CD4-positive, alpha-beta T cell treated with Interleukin-6 at 100 ng/mL for 8 hours (primary cell): Measurements from ENCODE around the gene FARS2.

Experiments used
- DNase-seq: peaks from one replicate; pipeline ENCODE4 v3.0.0-alpha.2; 2020; ENCODE audit warnings: mixed read lengths, low spot score

FARS2 gene

DNA sequence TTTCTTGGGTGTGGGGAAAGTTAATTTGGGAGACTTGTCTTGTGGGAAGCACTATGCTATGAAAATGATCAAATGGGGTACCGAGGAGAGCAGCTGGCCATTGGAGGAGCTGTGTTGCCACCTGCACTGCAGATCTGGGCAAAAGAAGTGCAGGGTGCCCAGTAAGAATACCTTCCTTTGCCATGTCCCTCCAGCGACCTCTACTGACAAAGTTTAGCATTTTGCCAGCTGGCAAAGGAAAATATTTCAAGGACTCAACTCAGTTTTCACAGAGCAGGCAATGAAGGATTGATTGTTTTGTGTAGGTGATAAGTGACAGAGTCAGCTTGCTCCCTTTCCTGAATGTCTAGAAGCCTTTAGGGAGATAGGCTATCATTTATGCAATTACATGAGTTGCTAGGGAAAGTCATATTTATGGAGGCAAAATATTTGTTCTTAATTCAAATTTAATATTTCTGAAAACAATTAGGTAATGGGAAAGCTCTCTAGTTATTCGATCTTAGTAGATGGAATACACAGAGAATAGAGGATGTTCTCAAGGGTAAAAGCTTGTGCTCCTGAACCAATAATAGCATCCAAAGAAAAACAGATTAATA lies 118.4 kb downstream of the FARS2 start:
- no peak for DNase-seq

DNA sequence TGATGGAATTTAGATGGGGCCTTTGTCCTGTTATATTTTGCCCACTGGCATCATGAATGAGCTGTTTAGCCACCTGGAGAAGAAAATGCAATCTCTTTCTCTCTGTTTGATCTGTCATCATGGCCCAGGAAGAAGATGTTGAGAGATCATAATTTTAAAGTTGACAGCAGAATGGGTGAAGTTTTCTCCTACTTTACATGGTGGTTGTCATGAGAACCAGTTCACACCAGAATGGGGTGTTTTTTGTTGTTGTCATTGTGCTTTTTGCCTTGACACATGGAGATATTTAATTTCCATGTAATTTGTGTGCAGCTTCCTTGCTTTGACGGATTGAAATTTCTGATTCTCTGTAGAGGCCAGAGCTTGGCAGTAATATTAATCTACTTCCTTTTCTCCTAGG lies 122.5 kb downstream of the FARS2 start:
- no peak for DNase-seq

DNA sequence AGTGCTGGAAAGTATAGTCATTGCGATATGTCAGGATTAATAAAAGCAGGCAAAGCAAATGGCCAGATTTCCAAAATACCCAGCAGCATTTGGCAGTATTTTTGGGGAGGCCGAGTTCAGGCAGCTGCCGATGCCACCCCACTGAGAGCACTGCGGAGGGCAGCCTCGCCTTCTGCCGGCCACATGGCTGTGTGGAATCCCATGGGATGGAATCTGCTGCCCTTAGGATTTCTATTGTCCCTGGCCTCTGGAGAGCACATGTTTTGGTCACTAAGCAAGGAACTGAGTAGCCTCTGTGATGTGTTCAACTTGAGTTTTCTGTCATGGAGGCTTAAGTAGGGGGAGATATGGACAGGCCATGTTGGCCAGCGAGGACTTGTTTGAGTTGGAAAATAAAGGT lies 123.0 kb downstream of the FARS2 start:
- no peak for DNase-seq

DNA sequence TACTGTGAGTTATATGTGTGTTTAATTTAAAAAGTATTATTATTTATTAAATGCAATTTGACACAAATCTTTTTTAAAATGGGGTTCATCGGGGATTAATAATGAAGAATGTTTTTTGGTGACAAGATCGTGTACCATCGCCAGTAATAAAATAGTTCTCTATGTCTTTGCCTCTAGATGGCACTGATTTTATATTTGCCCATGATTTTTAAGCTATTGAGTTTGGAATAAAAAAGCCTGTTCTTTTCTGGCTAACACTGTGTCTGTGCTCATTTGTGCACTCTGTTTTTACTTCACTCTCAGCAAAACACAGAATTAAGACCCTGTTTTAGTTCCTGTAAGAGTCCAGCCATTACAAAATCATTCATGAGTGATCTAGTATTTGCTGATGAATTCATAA lies 127.0 kb downstream of the FARS2 start:
- no peak for DNase-seq

DNA sequence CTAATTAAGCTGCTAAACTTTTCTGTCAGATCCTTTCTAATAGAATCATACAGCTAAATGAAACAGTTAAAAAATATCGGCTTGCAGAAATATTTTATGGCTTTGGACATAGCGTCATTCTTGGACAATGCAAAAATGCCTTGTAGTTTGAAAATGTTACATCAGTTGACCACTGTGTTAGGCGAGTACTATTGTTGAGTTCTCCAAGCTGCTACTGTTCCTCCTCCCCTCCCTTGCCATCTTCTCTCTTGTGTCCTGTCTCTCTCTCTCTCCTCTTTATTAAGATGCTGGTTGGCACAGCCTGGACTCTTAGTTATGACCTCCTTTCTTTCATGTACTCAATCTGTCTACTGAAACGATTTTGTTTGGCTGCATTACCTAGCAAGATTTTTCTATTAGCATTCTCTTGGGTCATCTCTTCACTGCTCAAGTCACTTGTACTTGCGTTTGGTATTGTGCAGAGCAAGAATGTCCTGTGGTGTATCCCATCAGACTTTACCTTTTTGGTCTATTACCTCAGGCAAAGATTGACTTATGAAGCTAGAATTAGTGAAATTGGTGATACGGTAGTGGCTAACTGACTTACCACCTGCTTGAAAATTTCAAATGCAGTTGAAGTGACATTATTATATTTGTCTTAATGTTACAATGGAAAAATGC lies 127.9 kb downstream of the FARS2 start:
- no peak for DNase-seq

DNA sequence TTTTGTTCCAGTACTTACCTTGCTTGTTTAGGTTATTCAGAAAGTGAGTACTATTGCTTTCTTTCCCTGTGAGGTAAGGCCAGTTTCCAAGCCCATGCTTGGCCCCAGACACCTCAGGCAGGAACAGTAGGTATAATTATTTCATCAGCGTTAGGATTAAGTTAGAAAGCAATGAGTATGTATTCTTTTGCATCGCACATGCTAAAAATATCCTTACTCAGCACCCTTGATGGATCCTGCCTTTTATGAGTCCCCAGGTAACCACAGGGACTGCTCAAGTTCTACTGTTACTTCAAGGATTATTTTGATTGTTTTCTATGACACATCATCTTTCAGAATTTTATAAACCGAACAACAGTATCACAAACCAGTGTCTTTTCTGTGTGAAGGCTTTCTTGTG lies 128.9 kb downstream of the FARS2 start:
- no peak for DNase-seq

DNA sequence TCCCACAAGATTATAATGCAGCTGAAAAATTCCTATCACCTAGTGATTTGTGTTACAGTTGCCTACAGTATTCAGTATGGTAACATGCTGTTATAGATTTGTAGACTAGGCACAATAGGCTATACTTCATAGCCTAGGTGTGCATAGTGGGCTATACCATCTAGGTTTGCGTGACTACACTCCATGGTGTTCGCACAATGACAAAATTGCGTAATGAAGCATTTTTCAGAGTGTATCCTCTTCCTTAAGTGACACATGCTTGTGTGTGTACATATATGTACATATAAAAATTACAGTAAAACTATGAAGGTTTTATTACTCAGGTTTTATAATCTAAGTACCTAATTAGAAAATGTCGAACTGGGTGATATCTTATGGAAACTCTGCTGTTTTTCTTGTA lies 133.0 kb downstream of the FARS2 start:
- DNase-seq, result no peak

DNA sequence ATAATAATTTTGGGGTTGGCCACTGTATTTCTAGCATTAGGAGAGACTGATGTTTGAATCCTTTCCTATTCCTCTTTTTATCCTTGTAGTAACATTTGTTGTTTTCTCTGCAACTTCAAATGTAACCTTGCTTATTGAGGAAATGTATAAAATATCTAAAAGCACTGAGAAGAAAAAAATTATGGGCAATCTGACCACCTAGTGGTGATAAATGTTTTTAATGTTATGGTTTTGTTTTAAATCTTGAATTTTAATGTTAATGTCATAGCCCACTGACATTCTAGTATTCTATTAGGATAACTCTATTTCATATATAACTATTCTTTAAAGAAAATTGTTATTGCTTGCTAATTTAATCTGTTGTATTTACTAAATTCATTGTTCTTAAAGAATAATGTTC lies 134.4 kb downstream of the FARS2 start:
- no peak for DNase-seq

DNA sequence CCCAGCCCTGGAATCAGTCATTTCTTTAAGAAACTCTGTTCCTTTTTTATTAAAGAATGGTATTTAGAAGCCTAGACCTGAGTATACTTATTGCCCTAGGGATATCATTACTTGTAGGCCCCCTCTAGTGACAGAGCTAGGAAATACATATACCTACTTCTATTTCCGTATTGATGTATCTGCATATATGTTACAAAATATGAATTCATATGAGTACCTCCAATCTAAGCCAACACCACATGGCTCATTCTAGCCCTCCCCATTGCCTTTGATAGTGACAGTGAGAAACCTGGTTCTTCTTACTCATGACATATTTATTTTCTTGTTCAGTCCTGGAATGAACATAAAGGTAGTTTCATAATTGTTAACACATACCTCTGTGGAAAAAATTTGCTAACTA lies 137.2 kb downstream of the FARS2 start:
- DNase-seq, result peak; percentile 6

DNA sequence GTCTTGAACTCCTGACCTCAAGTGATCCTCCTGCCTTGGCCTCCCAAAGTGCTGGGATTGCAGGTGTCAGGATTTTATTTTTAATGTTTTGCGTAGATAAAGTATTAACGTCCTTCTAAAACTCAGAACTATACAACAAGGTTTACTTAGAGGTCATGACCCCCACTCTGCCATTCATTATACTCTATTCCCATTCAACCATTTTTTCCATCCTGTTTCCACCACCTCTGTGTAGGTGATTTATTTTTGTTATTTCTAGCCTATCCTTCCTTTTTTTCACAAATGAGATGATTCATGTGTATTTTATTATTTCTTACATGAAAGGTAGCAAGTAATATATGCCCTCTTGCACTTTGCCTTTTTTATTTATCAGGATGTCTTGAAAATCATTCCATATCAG lies 138.1 kb downstream of the FARS2 start:
- DNase-seq, result no peak

DNA sequence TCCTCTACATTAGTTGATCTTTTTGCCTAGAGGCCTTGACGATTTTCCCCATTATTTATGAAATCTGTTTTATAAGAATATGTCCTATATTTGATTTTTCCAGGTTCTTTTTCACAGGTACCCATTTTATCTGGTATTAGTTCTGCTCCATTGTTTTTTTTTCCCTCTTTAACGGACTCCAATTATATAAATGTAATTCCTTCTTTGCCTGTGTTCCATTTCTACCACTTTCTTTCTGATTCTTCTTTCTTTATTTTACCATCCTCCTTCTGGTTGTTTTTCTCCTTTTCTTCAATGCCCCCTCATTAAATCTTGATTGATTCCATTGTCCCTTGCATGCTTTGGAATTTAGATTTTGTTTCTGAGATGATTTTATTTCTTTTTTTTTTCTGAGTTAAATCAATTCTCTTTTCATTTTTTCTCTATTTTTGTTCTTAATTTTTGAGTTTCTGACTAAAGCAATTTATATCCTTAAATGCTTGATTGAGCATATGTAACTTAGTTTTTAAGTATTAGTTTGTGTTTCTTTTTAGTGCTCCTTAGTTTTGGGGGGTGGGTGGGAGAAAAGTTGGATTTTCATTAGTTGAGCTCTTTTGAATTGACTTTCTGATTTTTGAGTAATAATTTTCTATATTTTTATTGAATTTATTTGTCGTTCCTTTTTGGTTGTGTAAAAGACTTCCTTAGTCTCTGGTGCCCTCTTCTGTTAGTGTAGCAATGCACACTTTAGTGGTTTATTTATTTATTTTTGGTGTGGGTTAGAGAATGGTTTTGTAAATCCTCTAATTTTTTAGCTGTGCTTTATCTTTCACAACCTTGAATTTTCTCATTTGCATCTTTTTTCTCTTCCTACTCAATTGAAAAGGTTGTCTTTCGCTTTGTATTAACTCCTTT lies 140.8 kb downstream of the FARS2 start:
- no peak for DNase-seq

DNA sequence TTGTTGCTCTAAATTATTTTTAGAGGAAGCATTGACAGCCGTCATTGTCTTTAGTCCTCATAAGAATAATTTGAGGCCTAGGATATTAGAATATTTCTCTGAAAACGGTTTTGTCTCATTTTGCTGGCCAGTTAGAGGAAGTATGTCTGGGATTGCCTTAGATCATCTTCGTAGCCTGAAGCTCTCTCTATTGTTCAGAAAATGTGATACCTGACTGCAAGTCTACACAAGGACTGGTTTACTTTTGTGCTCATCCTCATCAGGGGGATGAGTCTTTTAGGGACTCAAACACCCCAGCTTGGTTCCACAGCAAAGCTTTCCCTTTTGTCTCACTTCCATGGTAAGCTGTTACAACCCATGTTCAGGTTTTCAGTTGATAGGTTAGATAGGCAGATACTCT lies 141.8 kb downstream of the FARS2 start:
- DNase-seq, result no peak

DNA sequence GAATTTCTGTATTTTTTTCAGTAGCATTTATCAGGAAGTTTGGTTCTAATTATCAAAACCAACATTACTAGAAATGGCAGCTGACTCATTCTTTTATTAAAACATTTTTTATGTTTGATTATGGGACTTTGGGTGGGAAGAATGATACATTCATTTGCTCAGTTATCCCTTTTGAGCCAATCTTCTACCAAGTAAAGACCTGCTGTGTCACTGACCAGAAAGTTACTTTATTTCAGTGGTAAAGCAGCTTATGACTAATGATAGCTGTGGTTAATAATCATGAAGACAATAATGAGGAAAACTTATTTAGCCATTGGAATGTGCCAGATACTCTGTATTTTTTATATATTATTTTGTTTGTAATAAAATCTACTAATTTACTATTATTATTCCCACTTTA lies 142.3 kb downstream of the FARS2 start:
- no peak for DNase-seq

DNA sequence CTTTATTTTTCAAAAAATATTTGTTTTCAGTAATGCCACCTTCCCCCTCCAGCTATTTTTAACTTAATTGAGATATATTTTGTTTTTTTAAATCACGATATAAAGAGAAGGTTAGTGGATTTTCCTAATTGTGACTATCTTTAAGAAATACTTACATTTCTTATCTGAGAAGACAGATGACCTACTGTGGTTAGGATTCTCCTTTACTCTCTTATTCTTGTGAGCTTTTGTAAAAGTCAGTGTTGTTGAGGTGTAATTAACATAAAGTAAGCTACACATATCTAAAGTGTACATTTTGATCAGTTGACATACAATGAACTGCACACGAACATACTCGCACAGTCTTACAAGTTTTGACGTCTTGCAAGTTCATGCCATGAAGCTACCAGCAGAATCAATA lies 144.7 kb downstream of the FARS2 start:
- DNase-seq, result no peak

DNA sequence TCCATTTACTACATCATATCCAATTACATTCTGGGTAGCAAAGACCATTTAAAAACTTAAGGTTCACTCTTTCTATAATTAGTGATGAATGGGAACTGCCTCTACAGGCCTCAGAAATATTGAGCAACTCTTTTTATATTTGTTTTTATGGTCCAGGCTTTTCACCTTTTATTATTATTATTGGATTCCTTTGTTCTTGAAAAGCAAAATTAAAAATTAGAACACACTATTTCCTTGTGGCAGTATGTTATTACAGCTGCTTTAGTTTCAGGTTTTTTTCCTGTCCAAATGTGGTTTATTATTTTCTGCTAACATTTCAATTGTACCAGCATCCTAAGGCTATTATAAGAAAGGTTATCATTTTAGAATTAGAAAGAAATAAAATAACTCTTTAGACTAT lies 150.1 kb downstream of the FARS2 start:
- DNase-seq, result no peak

DNA sequence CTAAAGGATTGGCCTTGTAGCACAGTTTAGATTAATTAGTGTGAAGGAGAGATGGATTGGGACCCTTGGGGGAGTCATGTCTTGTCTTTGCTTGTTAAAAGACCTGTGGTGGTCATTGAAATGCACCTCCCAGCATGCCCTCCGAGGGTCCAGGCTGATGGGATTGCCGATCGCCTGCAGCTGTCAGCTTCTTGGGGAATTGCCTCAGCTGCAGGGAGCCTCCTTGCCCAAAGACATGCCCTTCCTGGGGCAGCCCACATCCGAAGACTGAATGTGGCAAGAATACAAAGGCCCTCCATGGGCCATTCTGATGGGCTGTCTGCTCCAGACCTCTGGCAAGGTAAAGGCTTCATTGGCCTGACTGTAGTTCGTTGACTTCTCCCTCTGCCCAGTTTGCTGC lies 150.7 kb downstream of the FARS2 start:
- no peak for DNase-seq

DNA sequence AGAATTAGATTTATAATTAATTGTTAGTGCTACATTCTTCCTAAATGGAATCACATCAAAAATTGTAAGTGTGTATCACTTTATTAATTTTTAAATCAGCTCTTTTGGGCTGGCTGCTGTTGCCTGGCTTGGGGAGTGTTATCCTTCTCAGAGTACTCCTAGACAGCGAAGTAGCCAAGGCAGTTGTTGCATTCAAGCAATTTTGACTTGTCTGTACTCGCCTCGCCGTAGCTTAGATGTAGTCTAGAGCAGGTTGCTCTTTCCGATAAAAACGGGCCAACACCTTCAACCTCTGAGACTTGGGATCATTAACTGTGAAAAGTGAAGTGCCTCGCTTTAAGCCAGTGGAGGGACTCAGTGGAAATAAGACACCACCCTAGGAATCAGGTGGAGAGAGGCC lies 151.3 kb downstream of the FARS2 start:
- no peak for DNase-seq

DNA sequence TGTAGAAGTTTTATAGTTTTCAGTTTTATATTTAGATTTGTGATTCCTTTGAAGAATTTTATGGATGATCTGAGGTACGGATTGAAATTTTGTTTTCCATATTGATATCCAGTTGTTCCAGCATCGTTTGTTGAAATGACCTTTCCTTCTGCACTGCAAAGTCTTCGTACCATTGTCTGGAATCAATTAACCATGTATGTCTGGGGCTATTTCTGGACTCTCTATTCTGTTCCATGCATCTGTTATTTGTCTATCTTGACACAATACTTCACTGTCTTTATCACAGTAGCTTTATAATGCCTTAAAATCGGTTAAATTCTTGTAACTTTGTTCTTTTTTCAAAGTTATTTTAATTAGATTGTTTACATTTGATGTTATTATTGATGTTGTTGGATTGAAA lies 154.9 kb downstream of the FARS2 start:
- DNase-seq, result no peak

DNA sequence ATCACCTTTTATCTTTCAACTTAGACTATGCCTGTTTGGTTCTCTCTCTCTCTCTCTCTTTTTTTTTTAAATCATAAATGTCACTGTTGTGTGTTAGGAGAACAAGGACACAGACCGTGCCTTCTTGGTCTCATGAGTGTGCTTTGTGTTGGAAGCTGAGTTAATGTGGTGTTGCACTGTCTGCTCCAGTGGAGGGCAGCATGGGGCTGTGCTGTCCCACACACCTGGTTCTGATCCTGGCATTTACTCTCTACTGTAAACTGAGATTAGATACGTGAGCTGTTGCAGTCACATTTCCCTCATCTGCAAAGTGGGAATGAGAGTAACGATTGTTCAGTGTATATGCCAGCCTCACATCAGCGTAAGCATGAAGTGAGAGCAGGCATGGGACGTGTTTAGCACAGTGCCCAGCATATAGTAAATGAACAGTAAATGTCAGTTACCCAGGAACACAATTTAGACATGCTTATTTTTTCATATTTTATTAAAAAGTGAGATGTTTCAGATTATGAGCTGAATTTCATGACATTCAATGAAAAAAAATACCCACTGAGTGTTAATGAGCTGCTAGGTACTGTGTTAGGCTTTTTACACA lies 161.1 kb downstream of the FARS2 start:
- DNase-seq, result no peak

DNA sequence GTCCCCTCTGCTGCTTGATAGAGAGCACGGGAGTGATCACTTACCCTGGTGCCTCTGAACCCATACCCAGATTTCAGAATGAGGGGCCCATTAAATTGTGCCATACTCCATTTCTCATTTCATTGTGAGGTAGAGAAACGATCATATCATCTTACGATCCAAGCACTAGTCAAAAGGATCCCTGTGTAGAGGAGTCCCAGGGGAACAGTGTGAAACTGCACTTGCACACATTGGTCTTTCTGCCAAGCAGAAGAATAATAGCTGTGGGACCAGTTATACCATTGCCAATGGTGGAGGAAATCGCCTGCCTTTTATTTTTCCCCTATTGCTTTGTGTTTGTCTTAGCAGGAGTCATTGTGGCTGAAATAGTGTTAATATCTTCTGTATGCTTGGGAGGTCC lies 161.9 kb downstream of the FARS2 start:
- no peak for DNase-seq

DNA sequence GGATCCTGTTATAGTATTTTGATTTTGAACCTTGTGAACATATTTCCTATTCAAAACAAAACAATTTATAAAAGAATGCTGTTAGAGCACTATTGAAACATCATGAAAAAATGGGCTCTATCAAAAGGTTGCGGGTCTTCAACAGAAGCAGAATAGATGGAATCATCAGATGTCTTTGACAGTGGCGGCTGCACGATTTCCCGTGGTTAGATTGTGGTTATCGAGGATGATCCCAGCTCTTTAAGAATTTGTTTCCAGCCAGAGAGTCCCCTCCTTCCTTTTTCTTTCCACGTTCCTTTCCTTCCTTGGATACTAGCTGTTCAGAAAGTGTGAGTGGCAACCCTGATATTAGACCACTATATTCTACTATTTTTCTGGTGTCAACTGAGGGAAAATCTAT lies 163.4 kb downstream of the FARS2 start:
- DNase-seq, result no peak

DNA sequence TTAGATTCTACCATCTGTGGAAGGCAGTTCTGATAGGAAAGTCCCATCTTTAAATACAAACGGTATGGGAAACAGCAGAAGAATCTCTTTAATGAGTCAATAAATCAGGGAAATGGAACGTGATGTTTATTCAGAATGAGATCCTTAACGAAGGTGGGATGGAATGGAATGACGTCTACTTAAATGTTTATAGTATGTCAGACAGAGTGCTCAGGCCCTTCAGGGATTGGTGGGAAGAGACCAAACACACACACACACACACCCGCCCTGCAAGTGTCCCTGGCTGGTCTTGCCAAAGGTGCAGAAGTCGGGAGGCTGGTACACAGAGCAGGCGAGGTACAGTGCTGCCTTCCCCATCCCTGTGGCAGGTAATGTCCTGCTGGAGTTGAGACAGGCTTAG lies 164.0 kb downstream of the FARS2 start:
- no peak for DNase-seq

DNA sequence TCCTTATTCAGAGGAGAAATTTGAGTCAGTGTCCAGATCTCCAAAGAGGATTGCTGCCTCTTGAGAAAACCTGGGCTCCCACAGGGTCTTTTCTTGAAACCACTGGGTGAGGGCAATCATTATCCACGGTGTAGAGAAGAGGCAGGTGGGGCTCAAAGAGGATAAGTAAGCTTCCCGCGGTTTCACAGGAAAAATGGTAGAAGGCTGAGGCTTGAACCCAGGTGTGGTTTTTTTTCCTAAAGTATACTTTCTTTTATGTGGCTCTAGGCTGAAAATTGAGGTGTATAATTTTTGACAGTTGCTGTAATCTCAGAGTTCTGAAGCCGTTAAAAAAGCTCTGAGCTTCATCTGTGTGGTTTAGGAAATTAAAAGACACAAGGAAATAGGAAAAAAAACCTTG lies 164.5 kb downstream of the FARS2 start:
- DNase-seq, result no peak
